Activated T-helper 17 cell treated with anti-CD3 and anti-CD28 coated beads, Interleukin-2, amount 50 U/mL, for 72 hours (primary cell): ENCODE results near the gene NNAT. TPM values are rescaled to one million over a fixed set of nuclear protein-coding genes. Genes with fewer than 3 reads are reported as not detected.
"Not testable (repeated sequence)": the region's sequence is repeated elsewhere in the genome, so short reads cannot be mapped to it uniquely, and the experiment has no call there.

Experiments
- ATAC-seq: fragments of 150-1000 bp; cut with Tn5 transposase; replicated peaks from 2 replicates; pipeline ENCODE4 v1.10.0; 2021; ENCODE audit warnings: mild to moderate bottlenecking, moderate library complexity
- H3K27ac Mint-ChIP-seq: one replicate; pipeline ENCODE4 v1.8.0; 2022; ENCODE audit warnings: mixed read lengths
- H3K27me3 Mint-ChIP-seq: one replicate; pipeline ENCODE4 v1.8.0; 2022; ENCODE audit warnings: mixed read lengths
- H3K36me3 Mint-ChIP-seq: one replicate; pipeline ENCODE4 v1.8.0; 2022; ENCODE audit warnings: low read depth, mild to moderate bottlenecking, mixed read lengths
- H3K4me1 Mint-ChIP-seq: one replicate; pipeline ENCODE4 v1.8.0; 2022; ENCODE audit warnings: mixed read lengths
- H3K4me3 Mint-ChIP-seq: one replicate; pipeline ENCODE4 v1.8.0; 2022; ENCODE audit warnings: mild to moderate bottlenecking, mixed read lengths
- H3K9me3 Mint-ChIP-seq: one replicate; pipeline ENCODE4 v1.8.0; 2022; ENCODE audit warnings: mixed read lengths
- total RNA-seq, 2 donors: library from RNA; stranded (reverse); gene quantifications; one replicate each; pipeline ENCODE4 v1.2.3, GENCODE V29; 2022

NNAT gene
- total RNA-seq, 2 donors from 2014 or later = 0.66 TPM; not detected in 1

- H3K9me3 Mint-ChIP-seq = no peaks in the 10 kb centered on the region
- no peak overlapping the region for H3K4me3 Mint-ChIP-seq
- H3K27me3 Mint-ChIP-seq = peaks cover 9% of the 10 kb centered on the region
- ATAC-seq = no peak
- H3K4me1 Mint-ChIP-seq = peaks cover 6% of the 10 kb centered on the region
- no peak overlapping the region for H3K27ac Mint-ChIP-seq
- H3K36me3 Mint-ChIP-seq = no peaks in the 10 kb centered on the region
These were observed 14.5 kb downstream of the NNAT start for GRCh38 chr20:37535443-37536132.

- H3K36me3 Mint-ChIP-seq = no peaks in the 10 kb centered on the region
- peaks cover 9% of the 10 kb centered on the region for H3K27me3 Mint-ChIP-seq
- H3K4me3 Mint-ChIP-seq = no peak overlapping the region
- H3K27ac Mint-ChIP-seq = no peak overlapping the region
- H3K4me1 Mint-ChIP-seq = peaks cover 6% of the 10 kb centered on the region
- H3K9me3 Mint-ChIP-seq = no peaks in the 10 kb centered on the region
- ATAC-seq = no peak
These were observed 16.5 kb downstream of the NNAT start for GRCh38 chr20:37537505-37537904.

GRCh38 chr20:37538003-37538402 is 17.0 kb downstream of the NNAT start:
- H3K4me3 Mint-ChIP-seq = no peak overlapping the region
- H3K36me3 Mint-ChIP-seq = no peaks in the 10 kb centered on the region
- no peak overlapping the region for H3K27ac Mint-ChIP-seq
- ATAC-seq = no peak
- peaks cover 6% of the 10 kb centered on the region for H3K4me1 Mint-ChIP-seq
- H3K27me3 Mint-ChIP-seq = peaks cover 9% of the 10 kb centered on the region
- H3K9me3 Mint-ChIP-seq = no peaks in the 10 kb centered on the region

- Mint-ChIP-seq H3K27ac (no peak overlapping the region), H3K36me3 (no peaks in the 10 kb centered on the region), H3K27me3 (peaks cover 9% of the 10 kb centered on the region), H3K4me1 (peaks cover 4% of the 10 kb centered on the region), H3K4me3 (no peak overlapping the region), H3K9me3 (no peaks in the 10 kb centered on the region)
- ATAC-seq = no peak
These were observed 18.4 kb downstream of the NNAT start for GRCh38 chr20:37539424-37539823.

- Mint-ChIP-seq H3K4me3 (no peak overlapping the region), H3K27ac (no peak overlapping the region)
These were observed 19.0 kb downstream of the NNAT start for GRCh38 chr20:37540001-37540400.

GRCh38 chr20:37540838-37541237 is 19.8 kb downstream of the NNAT start:
- not testable (repeated sequence) for H3K4me3 Mint-ChIP-seq, ATAC-seq, H3K36me3 Mint-ChIP-seq, H3K9me3 Mint-ChIP-seq, H3K4me1 Mint-ChIP-seq, H3K27ac Mint-ChIP-seq
- peaks cover 12% of the 10 kb centered on the region for H3K27me3 Mint-ChIP-seq

More at GRCh38 chr20:37540001-37540400, 19.0 kb downstream of the NNAT start:
- ATAC-seq = no peak
- Mint-ChIP-seq H3K9me3 (no peaks in the 10 kb centered on the region), H3K27me3 (peaks cover 9% of the 10 kb centered on the region), H3K36me3 (no peaks in the 10 kb centered on the region), H3K4me1 (no peaks in the 10 kb centered on the region)

GRCh38 chr20:37541326-37541725 is 20.3 kb downstream of the NNAT start:
- Mint-ChIP-seq H3K4me3 (no peak overlapping the region), H3K9me3 (no peaks in the 10 kb centered on the region), H3K36me3 (no peaks in the 10 kb centered on the region), H3K4me1 (no peaks in the 10 kb centered on the region), H3K27ac (no peak overlapping the region), H3K27me3 (peaks cover 12% of the 10 kb centered on the region)
- no peak for ATAC-seq

GRCh38 chr20:37542281-37542680 is 21.2 kb downstream of the NNAT start:
- H3K4me1 Mint-ChIP-seq = no peaks in the 10 kb centered on the region
- no peak for ATAC-seq
- H3K27ac Mint-ChIP-seq = no peak overlapping the region
- H3K4me3 Mint-ChIP-seq = no peak overlapping the region
- no peaks in the 10 kb centered on the region for H3K36me3 Mint-ChIP-seq
- H3K27me3 Mint-ChIP-seq = peaks cover 9% of the 10 kb centered on the region
- H3K9me3 Mint-ChIP-seq = no peaks in the 10 kb centered on the region

- H3K27ac Mint-ChIP-seq = no peak overlapping the region
- H3K4me1 Mint-ChIP-seq = no peaks in the 10 kb centered on the region
These were observed 22.8 kb downstream of the NNAT start for GRCh38 chr20:37543828-37544227.

GRCh38 chr20:37544386-37544785 is 23.3 kb downstream of the NNAT start:
- Mint-ChIP-seq H3K9me3 (no peaks in the 10 kb centered on the region), H3K4me1 (no peaks in the 10 kb centered on the region), H3K27ac (no peak overlapping the region), H3K27me3 (peaks cover 4% of the 10 kb centered on the region), H3K36me3 (no peaks in the 10 kb centered on the region), H3K4me3 (no peak overlapping the region)
- ATAC-seq = no peak

More at GRCh38 chr20:37543828-37544227, 22.8 kb downstream of the NNAT start:
- Mint-ChIP-seq H3K9me3 (no peaks in the 10 kb centered on the region), H3K36me3 (no peaks in the 10 kb centered on the region), H3K4me3 (no peak overlapping the region), H3K27me3 (peaks cover 4% of the 10 kb centered on the region)
- no peak for ATAC-seq

GRCh38 chr20:37545516-37545915 is 24.5 kb downstream of the NNAT start:
- Mint-ChIP-seq H3K9me3 (no peaks in the 10 kb centered on the region), H3K27me3 (peaks cover 4% of the 10 kb centered on the region), H3K4me1 (no peaks in the 10 kb centered on the region), H3K36me3 (no peaks in the 10 kb centered on the region), H3K27ac (no peak overlapping the region), H3K4me3 (no peak overlapping the region)
- ATAC-seq = no peak

- no peaks in the 10 kb centered on the region for H3K9me3 Mint-ChIP-seq
- no peak for ATAC-seq
- no peak overlapping the region for H3K4me3 Mint-ChIP-seq
- H3K4me1 Mint-ChIP-seq = no peaks in the 10 kb centered on the region
- no peaks in the 10 kb centered on the region for H3K36me3 Mint-ChIP-seq
- H3K27me3 Mint-ChIP-seq = peaks cover 4% of the 10 kb centered on the region
- H3K27ac Mint-ChIP-seq = no peak overlapping the region
These were observed 26.9 kb downstream of the NNAT start for GRCh38 chr20:37547912-37548311.

- not testable (repeated sequence) for H3K9me3 Mint-ChIP-seq, H3K27me3 Mint-ChIP-seq, H3K4me1 Mint-ChIP-seq, H3K4me3 Mint-ChIP-seq, ATAC-seq, H3K27ac Mint-ChIP-seq, H3K36me3 Mint-ChIP-seq
These were observed 29.3 kb downstream of the NNAT start for GRCh38 chr20:37550101-37550920.

- H3K27ac Mint-ChIP-seq = not testable (repeated sequence)
These were observed 30.6 kb downstream of the NNAT start for GRCh38 chr20:37551660-37552059.

GRCh38 chr20:37552415-37552814 is 31.4 kb downstream of the NNAT start:
- no peak overlapping the region for H3K4me3 Mint-ChIP-seq
- no peak overlapping the region for H3K27ac Mint-ChIP-seq
- no peaks in the 10 kb centered on the region for H3K36me3 Mint-ChIP-seq
- peak; percentile 60 for ATAC-seq
- no peaks in the 10 kb centered on the region for H3K9me3 Mint-ChIP-seq
- peaks cover 9% of the 10 kb centered on the region for H3K27me3 Mint-ChIP-seq
- H3K4me1 Mint-ChIP-seq = no peaks in the 10 kb centered on the region

More at GRCh38 chr20:37551660-37552059, 30.6 kb downstream of the NNAT start:
- ATAC-seq, H3K36me3 Mint-ChIP-seq, H3K4me1 Mint-ChIP-seq, H3K4me3 Mint-ChIP-seq, H3K9me3 Mint-ChIP-seq, H3K27me3 Mint-ChIP-seq: not testable (repeated sequence)
